NCI-H1092 (cell line): ENCODE measurements around the gene TMC3.
"Not testable (repeated sequence)": the region's sequence is repeated elsewhere in the genome, so short reads cannot be mapped to it uniquely, and the experiment has no call there.

Experiments used
- DNase-seq: peaks from one replicate; lab custom pipeline; 2025; lab: John Stamatoyannopoulos, UW

TMC3 gene

DNA sequence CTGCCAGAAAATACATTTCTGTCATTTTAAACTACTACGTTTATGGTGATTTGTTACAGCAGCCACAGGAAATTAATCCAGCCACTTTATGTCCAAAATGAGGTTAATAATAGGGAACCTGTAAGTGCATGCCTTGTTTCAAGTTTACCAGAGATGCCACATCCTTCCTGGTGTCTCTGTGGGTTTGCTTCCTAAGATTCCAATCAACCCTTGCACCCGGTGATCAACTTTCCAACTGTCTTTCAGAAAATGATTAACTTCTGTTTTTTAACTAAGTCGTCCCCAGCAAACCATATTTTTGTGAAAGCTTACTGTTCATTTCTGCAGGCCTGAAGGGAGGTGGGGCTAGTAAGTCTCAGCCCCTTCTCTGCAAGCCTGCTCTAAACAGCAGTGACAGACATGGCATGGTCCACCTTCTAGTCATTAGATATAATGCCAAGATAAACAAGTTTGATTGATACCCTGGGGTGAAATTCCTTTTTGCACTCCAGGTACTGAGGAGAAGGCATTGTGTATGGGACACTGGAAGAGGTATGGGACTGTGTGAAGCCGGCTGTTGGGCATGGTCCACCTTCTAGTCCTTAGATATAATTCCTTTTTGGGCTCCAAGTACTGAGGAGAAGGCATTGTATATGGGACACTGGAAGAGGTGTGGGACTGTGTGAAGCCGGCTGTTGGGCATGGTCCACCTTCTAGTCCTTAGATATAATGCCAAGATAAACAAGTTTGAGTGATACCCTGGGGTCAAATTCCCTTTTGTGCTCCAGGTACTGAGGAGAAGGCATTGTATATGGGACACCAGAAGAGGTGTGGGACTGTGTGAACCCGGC is 11.1 kb upstream of the TMC3 start:
- no peak for DNase-seq

DNA sequence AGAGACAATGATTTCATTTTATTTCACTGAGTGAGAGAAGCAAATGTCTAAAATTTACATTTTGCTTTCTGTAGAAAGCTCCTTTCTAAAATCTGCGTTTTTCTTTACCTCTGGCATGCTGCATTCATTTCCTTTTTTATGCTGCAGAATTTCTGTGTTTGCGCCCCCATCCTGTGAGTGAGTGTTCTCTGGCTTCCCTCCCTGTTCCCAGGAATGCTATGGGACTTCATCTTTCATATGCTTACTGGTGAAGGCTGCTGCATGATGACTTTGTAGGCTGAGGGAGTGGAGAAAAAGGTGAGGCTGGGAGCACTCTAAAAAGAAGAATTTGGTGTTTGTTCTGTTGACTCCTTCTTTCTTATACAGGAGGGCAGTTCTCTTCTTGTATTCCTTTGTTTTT is 7.7 kb upstream of the TMC3 start:
- DNase-seq: no peak

DNA sequence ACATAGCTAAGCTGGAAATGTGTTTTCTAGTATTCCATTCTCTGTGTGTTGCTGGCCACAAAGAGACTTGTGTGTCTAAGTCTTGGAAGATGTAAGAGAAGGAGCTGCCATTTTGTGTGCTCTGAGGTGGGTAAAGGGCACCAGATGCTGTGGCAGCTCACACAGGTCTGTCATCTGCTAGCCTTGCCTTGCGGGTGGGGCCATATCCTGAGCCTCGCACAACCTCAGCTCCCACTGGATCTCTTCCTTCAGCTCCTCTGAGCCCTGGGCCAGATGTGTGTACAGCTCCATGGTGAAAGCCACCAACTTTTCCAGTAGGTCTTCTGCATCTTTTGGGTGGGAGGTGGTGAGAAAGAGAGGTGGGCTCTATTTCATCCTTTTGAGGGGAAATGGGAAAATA is 6.7 kb upstream of the TMC3 start:
- DNase-seq: no peak

DNA sequence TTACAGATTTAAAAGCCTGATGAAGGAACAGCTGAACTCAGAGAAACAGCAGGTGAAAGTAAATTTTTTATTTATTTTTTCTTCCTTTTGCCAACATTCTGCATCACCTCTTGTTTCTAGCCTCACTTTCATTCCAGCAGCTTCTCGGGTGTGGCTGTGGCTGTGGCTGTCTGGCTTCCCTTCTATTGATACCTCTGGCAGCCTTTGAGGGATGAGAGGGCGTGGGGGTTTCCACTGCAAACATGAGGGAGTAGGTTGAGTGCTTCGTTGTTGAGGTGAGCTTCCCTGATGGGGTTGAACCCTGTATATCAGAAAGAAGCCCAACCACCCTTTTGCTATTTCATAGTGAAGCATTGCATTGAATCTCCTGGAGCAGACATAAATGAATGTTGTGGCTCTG is 6.2 kb upstream of the TMC3 start:
- DNase-seq: no peak

DNA sequence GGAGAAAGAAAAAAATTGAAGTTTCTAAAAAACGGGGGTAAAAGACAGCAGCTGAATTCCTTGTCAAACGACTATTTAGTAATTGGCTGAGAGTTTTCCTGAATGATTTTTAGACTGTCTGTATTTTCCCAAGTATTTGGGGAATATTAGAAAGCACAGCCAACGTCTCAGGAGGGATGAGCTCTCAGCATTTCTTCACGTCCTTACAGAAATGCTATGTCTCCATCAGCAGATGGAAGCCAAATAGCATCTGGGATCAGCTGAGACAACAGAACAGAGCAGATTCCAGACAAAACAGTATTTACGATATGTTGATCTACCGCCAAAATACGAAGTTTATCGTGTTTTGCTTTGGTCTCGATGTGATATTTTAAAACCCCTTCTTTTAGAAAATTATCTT is 5.3 kb upstream of the TMC3 start:
- no peak for DNase-seq

DNA sequence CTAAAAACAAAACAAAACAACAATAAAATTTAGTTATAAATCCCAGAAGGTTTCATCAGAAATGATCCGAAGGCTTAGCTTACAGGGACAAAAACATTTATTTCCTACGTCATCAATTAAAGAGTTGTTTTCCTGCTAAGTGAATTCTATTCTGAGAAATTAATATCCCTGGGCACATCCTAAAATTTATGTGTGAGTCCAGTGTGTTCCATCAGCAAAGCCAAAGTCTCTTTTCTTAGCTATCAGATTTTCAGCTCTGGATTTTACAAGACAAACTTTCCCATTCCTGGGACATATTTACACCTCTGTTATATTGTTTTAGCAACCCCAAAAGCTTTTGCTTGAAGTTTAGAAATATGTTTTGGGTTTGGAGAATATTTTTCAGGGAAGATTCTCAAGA is 4.4 kb upstream of the TMC3 start:
- DNase-seq: no peak

DNA sequence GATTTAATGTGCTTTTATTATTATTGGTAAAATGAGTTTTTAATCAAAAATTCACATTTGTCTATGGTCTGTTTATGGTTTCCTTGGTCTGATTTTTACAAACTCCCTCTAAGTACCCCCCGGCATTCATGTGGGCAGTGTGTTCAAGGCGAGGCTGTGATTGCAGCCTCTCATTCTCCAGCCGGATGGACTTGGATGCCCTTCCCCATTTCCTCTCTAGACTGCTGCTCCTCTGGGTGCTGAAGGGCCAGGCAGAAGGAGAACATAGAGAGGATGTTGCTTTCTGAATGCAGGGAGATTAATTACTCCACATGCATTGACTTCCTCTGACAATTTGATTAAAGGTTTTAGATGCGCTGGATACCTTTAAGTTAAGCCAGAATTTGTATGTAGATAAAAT is 3.9 kb upstream of the TMC3 start:
- no peak for DNase-seq

DNA sequence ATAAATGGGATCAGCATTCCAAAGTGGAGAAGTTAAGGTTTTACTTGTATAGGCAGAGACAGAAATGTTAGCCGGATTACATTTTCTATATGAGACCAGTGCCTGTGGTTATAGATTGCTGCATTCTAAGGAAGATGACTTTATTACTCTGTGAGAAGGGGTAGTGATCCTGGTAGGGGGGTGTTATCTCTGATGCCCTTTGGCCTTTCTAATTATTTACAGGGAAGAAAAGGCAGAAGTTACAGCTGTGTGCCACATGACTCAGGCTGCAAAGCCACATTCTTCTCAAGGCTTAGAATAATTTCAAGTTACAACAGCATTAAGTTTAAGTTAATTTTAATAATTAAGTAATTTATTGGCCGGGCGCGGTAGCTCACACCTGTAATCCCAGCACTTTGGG is 2.2 kb upstream of the TMC3 start:
- DNase-seq: no peak

DNA sequence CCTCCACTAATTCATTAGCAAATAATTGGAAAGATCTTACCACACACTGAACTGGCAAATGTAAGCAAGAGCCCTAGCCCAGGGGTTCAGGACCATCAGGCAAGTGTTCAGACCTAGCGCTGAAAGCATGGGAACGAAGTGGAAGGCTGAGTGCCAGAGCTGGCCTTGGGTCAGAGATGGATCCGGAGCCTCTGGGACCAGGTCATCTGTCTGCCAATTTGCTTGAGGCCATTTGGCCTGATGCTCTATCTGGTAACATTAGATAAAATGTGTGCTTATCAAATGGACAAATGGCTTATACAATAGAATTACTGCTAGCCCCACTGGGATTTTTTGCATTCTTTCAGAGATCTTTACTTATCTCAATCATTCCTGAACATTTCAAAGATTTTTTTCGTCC is 1.4 kb upstream of the TMC3 start:
- no peak for DNase-seq

DNA sequence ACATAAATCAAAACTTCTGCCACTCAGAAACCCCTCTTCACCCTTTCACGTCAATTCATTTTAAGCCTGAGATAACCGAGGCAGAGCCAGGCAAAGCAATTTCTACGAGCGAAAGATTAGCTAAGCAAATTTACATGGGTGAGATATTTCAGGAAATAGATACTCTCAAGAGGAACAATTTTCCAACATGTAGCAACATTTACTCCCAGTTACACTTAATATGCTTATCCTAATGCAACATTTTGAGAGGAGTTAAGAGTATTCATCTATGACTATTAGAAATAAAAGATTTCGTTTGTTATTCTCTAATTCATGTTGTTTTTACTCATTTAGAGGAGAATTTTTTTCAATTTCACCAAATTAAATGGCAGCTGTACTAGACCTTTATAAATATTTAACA is 837 bp downstream of the TMC3 start:
- DNase-seq: no peak

DNA sequence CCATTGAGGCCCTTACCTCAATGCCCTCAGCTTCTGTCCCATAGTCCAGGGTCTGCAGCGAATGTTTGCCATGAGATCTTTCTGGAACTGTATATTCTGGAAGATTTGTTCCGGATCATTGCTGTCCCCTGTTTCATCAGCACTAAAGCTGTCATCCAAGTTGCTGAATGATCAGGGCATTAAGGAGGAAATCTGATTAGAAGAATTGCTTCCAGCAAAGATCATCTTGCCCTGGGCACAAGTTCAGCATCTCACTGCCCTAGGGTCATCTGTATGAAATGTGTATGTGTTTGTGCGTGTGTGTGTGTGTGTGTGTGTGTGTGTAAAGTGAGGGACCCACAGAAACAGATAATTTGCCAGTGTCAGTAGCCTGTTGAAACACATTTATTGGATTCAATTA is 1.4 kb downstream of the TMC3 start:
- no peak for DNase-seq

DNA sequence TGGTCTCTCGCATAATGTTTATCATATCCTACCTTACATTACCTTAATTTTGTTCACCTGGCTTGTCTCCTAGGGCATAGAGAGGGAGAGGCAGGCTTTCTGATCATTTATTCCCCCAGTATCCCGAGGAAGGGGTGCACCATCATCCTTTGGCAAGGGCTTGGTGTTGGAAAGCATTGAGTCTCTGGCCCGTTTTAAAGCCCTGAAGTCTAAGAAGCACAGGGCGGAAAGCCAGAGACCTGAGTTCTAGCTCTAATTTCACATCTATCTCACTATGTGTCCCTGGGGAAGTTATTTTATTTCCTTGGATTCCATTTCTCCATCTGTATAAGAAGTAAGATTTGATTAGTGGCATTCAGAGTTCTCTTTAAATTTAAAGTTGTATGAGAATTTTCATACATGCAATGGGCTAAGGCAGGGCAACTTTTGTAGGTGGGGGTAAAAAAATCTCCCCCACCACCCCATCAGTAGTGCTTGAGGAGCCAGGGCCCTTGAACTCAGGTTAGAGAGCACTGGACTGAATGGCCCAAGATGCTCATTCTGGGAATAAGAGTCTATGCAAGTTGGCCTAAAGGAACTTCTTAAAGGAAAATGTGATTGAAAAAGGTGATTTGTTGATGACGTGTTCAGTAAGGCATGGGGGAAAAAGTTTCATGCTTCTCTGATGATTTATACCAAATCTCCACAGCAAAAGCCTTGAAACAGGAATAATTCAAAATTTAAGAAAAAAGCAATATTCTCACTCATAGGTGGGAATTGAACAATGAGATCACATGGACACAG is 10.1 kb downstream of the TMC3 start:
- no peak for DNase-seq

DNA sequence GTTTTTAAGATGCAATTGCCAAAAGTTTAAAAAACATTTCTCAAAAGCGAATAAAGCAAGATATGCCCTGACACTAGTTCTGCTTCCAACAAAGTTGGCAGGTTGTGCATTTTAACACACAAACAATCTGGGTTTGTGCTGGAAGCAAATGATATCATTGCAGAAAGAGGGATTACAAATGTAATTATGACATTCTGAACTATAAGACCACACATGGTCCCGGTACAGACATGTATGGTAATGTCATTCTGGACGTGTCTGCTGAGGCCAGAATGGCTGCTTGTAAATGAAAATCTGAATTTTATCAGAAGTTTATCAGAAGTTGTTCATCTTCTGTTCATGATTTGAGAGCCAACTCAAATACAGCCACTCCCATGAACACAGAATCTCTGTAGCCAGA is 10.7 kb downstream of the TMC3 start:
- DNase-seq: no peak

DNA sequence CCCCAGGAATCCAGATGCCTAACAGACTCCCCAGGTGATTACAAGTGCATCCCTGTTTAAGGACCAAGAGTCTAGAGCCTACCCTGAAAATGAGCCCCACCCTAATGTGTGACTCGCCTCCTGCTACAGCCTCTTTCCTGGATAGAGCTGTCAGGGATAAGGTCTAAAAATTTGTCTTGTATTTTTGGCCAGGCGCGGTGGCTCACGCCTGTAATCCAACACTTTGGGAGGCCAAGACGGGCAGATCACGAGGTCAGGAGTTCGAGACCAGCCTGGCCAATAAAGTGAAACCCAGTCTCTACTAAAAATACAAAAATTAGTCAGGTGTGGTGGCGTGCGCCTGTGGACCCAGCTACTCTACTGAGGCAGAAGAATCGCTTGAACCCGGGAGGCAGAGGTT is 11.2 kb downstream of the TMC3 start:
- no peak for DNase-seq

DNA sequence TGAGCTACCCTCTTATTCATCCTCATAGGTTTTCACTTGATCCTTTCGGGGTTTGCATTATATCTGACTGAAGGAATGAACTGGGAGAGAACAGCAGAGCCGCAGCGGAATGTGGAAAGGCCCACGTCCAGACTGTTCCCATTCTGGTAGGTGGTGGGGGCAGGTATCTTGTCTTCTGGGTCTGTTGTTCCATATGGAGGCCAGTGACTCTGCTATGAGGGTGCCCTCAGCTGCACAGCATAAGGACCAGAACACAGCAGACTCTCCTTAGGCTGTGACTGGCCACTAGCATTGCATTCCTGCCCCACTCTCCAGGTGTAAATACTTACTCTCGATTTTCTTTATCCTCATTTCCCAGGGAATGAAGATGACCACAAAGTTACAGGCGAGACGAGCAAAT is 12.1 kb downstream of the TMC3 start:
- no peak for DNase-seq

DNA sequence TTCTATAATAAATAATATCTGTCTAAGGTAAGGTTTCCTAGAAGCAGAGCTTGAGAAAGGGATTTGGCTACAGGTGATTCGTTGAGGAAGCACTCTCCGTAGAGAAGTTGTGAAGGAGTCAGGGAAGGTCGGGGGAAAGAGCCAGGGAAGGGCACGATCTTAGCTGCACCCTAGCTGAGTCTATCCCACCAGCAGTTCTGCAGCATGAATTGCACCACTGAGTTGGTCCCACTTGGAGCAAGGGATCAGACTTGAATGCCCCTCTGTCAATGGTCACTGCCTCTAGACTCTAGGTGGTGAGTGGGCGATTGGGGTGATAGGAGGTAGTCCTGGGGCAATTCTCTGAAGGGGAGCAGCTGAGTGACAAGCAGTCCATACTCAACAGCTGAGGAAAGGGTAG is 13.5 kb downstream of the TMC3 start:
- no peak for DNase-seq

DNA sequence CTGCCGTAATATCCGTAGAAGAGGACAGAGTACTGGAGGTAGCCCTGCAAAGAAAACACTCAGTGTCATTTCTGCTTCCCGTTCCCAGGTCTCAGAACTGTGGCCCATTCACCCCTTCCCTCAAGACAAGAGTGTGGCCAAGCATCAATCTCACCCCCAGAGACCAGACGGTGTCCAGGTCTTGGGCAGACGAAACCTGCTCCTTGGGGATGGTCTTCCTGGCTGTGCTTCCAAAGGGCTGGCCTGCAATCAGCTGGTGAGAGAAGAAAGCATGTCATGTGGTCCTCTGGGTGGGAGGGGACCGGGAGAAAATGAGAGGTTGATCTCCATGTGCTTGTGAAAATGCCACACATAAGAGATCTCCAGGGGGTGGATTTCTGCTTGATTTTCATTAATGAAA is 15.8 kb downstream of the TMC3 start:
- DNase-seq: no peak

DNA sequence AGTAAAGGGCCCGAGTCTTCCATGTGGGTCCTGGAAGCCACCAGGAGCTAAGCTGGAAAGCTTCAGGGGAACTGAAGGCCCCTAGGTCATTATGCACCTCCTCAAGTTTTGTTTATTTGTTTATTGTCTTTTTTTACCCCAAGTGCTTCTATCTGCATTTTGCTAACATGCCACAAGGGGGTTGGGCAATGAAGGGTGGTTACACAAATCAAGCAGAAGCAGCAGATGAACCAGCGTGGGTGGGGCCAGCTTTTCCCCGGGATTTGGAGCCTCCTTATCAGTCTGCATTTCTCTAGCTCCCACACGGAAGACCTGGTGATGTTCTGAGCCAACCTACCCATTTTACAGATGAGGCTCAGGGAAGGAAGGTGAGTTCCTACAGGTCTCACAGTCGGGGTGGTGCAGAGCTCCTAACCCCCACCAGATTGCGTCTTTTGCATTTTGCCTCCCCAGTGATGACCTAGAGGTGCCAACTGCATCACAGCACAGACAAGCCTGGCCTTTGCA is 16.8 kb downstream of the TMC3 start:
- DNase-seq: no peak

DNA sequence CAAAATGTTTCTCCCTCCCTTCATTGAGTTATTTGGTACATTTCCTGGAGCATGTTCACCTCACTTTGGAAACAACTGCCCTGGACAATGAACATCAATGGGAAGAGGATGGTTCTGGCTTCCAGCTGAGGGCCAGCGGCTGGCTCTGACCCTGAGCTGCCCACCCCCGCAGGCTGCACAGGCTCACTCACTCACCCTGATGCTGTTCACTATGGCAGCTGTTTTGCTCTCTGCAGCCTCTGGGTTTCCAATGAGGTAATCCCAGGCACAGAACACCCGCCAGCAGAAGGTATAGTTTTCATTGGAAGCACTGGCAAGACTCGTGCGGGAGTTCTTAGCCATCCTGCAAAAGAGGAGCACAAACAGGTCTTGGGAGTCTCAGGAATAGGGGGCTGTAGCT is 17.8 kb downstream of the TMC3 start:
- DNase-seq: no peak

DNA sequence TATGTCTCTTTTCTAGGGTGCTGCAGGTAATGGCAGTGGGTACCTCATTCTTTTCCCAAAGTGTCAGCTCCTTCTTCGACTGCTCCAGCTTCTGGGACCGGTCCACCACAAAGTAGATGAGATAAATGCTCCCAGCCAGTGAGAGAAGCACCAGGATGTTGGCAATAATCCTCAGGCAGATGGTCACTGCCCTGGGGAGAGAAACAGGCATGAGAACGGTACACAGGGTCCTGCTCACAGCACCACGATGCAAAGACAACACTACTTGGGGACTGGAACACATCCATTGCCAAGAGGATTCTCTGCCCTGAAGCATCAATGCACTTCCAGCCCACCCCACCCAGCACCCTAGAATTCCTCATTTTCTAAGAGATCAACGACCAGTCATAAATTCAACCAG is 22.4 kb downstream of the TMC3 start:
- DNase-seq: no peak

DNA sequence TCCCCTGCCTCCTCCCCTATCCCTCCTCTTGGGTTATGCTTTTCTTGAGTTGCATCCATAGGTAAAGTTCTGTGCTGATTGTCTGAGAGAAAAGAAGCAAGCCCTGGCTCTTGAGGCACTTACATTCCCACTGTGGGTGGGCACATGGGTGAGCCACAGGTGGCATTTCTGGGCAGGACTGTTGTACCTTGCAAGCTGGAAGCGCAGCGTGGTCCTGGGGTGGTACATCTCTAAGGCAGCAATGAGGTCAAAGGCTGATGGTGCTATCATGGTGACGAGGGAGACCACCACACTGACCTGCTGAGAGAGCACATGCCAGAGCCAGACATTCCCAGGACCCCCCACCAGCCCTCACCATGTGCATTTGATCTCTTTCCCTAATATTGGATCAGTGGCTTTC is 24.7 kb downstream of the TMC3 start:
- DNase-seq: no peak

DNA sequence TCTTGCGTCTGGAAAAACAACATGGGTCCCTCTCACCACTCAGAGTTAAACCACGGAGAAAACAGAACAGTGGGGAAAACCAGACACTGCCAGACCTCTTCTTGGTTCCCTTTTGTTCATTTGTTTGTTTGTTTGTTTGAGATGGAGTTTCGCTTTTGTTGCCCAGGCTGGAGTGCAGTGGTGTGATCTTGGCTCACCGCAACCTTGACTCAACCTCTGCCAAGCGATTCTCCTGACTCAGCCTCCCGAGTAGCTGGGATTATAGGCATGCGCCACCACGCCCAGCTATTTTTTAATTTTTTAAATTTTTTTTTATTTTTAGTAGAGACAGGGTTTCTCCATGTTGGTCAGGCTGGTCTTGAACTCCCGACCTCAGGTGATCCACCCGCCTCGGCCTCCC is 25.3 kb downstream of the TMC3 start:
- DNase-seq: not testable (repeated sequence)

DNA sequence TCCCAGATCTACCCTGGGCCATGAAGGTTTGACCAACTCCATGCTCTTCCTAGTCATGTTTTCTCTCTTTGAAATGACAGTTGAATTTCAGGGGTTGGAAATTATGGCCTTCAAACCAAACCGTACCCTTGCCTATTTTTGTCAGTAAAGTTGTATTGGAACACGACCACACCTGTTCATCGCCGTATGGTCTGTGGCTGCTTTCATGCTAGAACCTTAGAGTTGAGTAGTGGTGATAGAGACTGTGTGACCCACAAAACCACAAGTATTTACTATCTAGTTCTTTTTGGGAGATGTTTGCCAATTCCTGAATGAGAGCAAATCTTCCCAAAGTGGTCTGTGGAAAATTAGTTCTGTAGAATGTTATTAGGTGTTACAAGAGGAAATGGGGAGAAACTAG is 26.1 kb downstream of the TMC3 start:
- DNase-seq: no peak

DNA sequence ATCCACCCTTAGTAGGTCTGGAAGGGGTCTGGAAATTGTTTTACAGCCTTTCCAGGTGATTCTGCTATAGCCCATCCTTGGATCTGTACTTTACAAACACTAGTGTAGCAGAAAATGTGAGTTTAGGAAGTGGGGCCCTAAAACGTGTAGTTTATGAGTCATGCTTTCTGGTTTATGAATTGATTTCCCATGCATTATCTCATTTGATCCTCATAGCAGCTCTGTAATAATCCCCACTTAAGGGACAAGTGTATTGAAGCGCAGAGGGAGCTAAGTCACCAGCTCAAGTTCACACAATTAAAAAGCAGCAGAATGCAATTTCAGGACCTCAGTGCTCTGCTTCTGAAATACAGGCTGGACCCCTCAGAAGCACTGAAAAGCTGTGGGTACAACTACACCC is 27.4 kb downstream of the TMC3 start:
- DNase-seq: no peak
